A549 (cell line): ENCODE results near the gene TSPEAR. TPM values are rescaled to one million over a fixed set of nuclear protein-coding genes. Genes with fewer than 3 reads are reported as not detected.

Source experiments
- ATAC-seq, 2 experiments: fragments of 200-7000 bp in 1 of 2; fragments of >200 bp in 1 of 2; cut with Nextera tagmentation in 1 of 2; cut with Tn5 transposase in 1 of 2; 3 replicates each; pipeline versions ENCODE4 v1.8.0 to v1.9.1; 2018 to 2020; ENCODE audit warnings: mild to moderate bottlenecking in 1 of 2, moderate library complexity in 1 of 2
- CTCF ChIA-PET: fragments of 300-600 bp; sonication (Branson Sonifier 250); formaldehyde crosslinking; extraction: SDS; loops from one replicate; lab custom pipeline; 2021; ENCODE audit warnings: antibody characterized with exemption, inconsistent platforms; lab: Yijun Ruan, JAX
- POLR2A ChIA-PET: fragments of 350-600 bp; formaldehyde crosslinking; extraction: SDS; loops from one replicate; lab custom pipeline; 2021; ENCODE audit warnings: antibody characterized with exemption, inconsistent platforms; lab: Yijun Ruan, JAX
- DNase-seq, 2 experiments: peaks; one replicate each; pipeline versions ENCODE4 v3.0.0 to v3.0.0-alpha.2; 2011 to 2016; ENCODE audit warnings: low read depth in 1 of 2, low spot score in 1 of 2
- FAIRE-seq: peaks from 2 replicates; lab custom pipeline; 2011; peaks lifted over from hg19 to GRCh38; lab: Jason Lieb, UNC
- H3K27ac ChIP-seq, 2 experiments: fragments of >200 bp; sonication (Bioruptor Twin); formaldehyde crosslinking; 3 replicates each; pipeline ENCODE4 v1.5.1; 2016 to 2017
- H3K4me1 ChIP-seq: fragments of >200 bp; sonication (Bioruptor Twin); formaldehyde crosslinking; 3 replicates; pipeline ENCODE4 v1.6.1; 2016
- H3K4me2 ChIP-seq: fragments of >200 bp; sonication (Bioruptor Twin); formaldehyde crosslinking; 3 replicates; pipeline ENCODE4 v1.6.1; 2016
- H3K4me3 ChIP-seq: fragments of >200 bp; sonication (Bioruptor Twin); formaldehyde crosslinking; 3 replicates; pipeline ENCODE4 v1.5.1; 2016
- H3K9me3 ChIP-seq: fragments of >200 bp; sonication (Bioruptor Twin); formaldehyde crosslinking; 3 replicates; pipeline ENCODE4 v1.6.1; 2016
- BHLHE40 ChIP-seq: IDR thresholded peaks from 2 replicates; pipeline ENCODE4 v1.6.1; 2012; ENCODE audit warnings: low read depth, low read length, inconsistent platforms
- CBX2 ChIP-seq: fragments of 200-600 bp; sonication (generic); IDR thresholded peaks from 2 replicates; pipeline ENCODE4 v1.6.1; 2016; ENCODE audit warnings: low read depth, mild to moderate bottlenecking, borderline replicate concordance
- CEBPB ChIP-seq, 2 experiments: fragments of >200 bp in 1 of 2; sonication (Bioruptor Twin) in 1 of 2; formaldehyde crosslinking in 1 of 2; IDR thresholded peaks; 2 replicates each; pipeline ENCODE4 v1.6.1; 2012 to 2016
- EHF ChIP-seq: fragments of 250-450 bp; sonication (Bioruptor Pico); IDR thresholded peaks from 2 replicates; pipeline ENCODE4 v1.5.0; 2020; ENCODE audit warnings: mild to moderate bottlenecking
- ESRRA ChIP-seq: fragments of 150-350 bp; IDR thresholded peaks from 2 replicates; pipeline ENCODE4 v1.6.1; 2014; ENCODE audit warnings: mild to moderate bottlenecking, low read length, borderline replicate concordance
- FOXS1 ChIP-seq: fragments of 250-450 bp; sonication (Bioruptor Pico); IDR thresholded peaks from 2 replicates; pipeline ENCODE4 v1.5.0; 2020; ENCODE audit warnings: mild to moderate bottlenecking, moderate library complexity
- GATA3 ChIP-seq: IDR thresholded peaks from 2 replicates; pipeline ENCODE4 v1.6.1; 2012; ENCODE audit warnings: borderline replicate concordance
- HOXA7 ChIP-seq: fragments of 250-450 bp; sonication (Bioruptor Pico); IDR thresholded peaks from 2 replicates; pipeline ENCODE4 v1.5.0; 2020; ENCODE audit warnings: mild to moderate bottlenecking, moderate library complexity
- HOXB5 ChIP-seq: fragments of 250-450 bp; sonication (Bioruptor Pico); IDR thresholded peaks from 2 replicates; pipeline ENCODE4 v1.5.0; 2020; ENCODE audit warnings: mild to moderate bottlenecking, moderate library complexity
- JUN ChIP-seq, 2 experiments: fragments of >200 bp; sonication (Bioruptor Twin); formaldehyde crosslinking; IDR thresholded peaks; 2 replicates in 1 of 2; 3 replicates in 1 of 2; pipeline ENCODE4 v1.6.1; 2016 to 2017
- JUNB ChIP-seq: fragments of >200 bp; sonication (Bioruptor Twin); formaldehyde crosslinking; IDR thresholded peaks from 2 replicates; pipeline ENCODE4 v1.6.1; 2016
- KDM1A ChIP-seq: fragments of 200-600 bp; sonication (generic); IDR thresholded peaks from 2 replicates; pipeline ENCODE4 v1.6.1; 2016; ENCODE audit warnings: low read depth, mild to moderate bottlenecking
- KDM5A ChIP-seq: fragments of 200-600 bp; sonication (generic); IDR thresholded peaks from 2 replicates; pipeline ENCODE4 v1.6.1; 2016; ENCODE audit warnings: antibody characterized with exemption, mild to moderate bottlenecking
- MAFK ChIP-seq: fragments of 450-650 bp; IDR thresholded peaks from 2 replicates; pipeline ENCODE4 v1.6.1; 2014; ENCODE audit not compliant: partially characterized antibody
- MAZ ChIP-seq: fragments of 150-350 bp; IDR thresholded peaks from 2 replicates; pipeline ENCODE4 v1.6.1; 2014; ENCODE audit warnings: antibody characterized with exemption, low read depth, low read length, borderline replicate concordance
- POLR2AphosphoS2 ChIP-seq: conservative IDR thresholded peaks from 2 replicates; pipeline ENCODE4 v1.6.1; 2012; ENCODE audit warnings: low read length, improper control_type of control experiment, inconsistent platforms
- RFX5 ChIP-seq: fragments of 450-650 bp; IDR thresholded peaks from 2 replicates; pipeline ENCODE4 v1.7.1; 2014; ENCODE audit warnings: antibody characterized with exemption, mild to moderate bottlenecking, moderate library complexity
- RNF2 ChIP-seq: fragments of 200-600 bp; sonication (generic); IDR thresholded peaks from 2 replicates; pipeline ENCODE4 v1.6.1; 2016; ENCODE audit warnings: low read depth, mild to moderate bottlenecking, antibody characterized with exemption, moderate library complexity, borderline replicate concordance
- SMC3 ChIP-seq: fragments of >200 bp; sonication (Bioruptor Twin); formaldehyde crosslinking; IDR thresholded peaks from 3 replicates; pipeline ENCODE4 v1.6.1; 2018; ENCODE audit warnings: inconsistent platforms
- SREBF2 ChIP-seq: fragments of 450-650 bp; IDR thresholded peaks from 2 replicates; pipeline ENCODE4 v1.6.1; 2014; ENCODE audit warnings: mild to moderate bottlenecking, moderate library complexity
- ZFP36 ChIP-seq: fragments of 450-650 bp; IDR thresholded peaks from 2 replicates; pipeline ENCODE4 v1.6.1; 2014; ENCODE audit warnings: borderline replicate concordance; ENCODE audit not compliant: partially characterized antibody
- ZNF302 ChIP-seq: fragments of 250-450 bp; sonication (Bioruptor Pico); IDR thresholded peaks from 2 replicates; pipeline ENCODE4 v1.9.0; 2021; ENCODE audit warnings: inconsistent platforms, mild to moderate bottlenecking, moderate library complexity
- ZSCAN20 ChIP-seq: fragments of 250-450 bp; sonication (Bioruptor Pico); IDR thresholded peaks from 2 replicates; pipeline ENCODE4 v1.8.0; 2022; ENCODE audit warnings: mild to moderate bottlenecking, moderate library complexity
- WGBS: methylation state at CpG from one replicate; pipeline ENCODE4 v1.1.6; 2017; ENCODE audit errors: missing lambda C conversion rate; 5-methylcytosine and 5-hydroxymethylcytosine counted together
- polyA plus RNA-seq, 4 experiments: library from polyadenylated mRNA; depleted of rRNA in 3 of 4; stranded (reverse); fragments of >200 nt; fragmentation: RNase III in 1 of 4; extraction: RNeasy Plus Mini Kit Qiagen cat#74134 plus additional on column Dnase treatment in 1 of 4; gene quantifications; 2 replicates in 3 of 4; 3 replicates in 1 of 4; pipeline ENCODE4 v1.2.3, GENCODE V29; 2011 to 2017
- TF ChIP-seq, protein P1 (sequence below): fragments of 200-600 bp; sonication (generic); IDR thresholded peaks from 2 replicates; pipeline ENCODE4 v1.6.1; 2016; ENCODE audit warnings: antibody characterized with exemption, mild to moderate bottlenecking, moderate library complexity
- TF ChIP-seq, protein P2 (sequence below): IDR thresholded peaks from 2 replicates; pipeline ENCODE4 v1.6.1; 2012
- TF ChIP-seq, protein P3 (sequence below): IDR thresholded peaks from 2 replicates; pipeline ENCODE4 v1.6.1; 2012
- TF ChIP-seq, protein P4 (sequence below): fragments of 250-450 bp; sonication (Bioruptor Pico); IDR thresholded peaks from 2 replicates; pipeline ENCODE4 v1.5.0; 2021; ENCODE audit warnings: mild to moderate bottlenecking, moderate library complexity, borderline replicate concordance
- TF ChIP-seq, protein P5 (sequence below): fragments of >200 bp; sonication (Bioruptor Twin); formaldehyde crosslinking; IDR thresholded peaks from 2 replicates; pipeline ENCODE4 v1.6.1; 2016

Gene TSPEAR
- polyA plus RNA-seq, 2 of the 4 experiments (the other 2 are of a cell fraction), result not detected

DNA sequence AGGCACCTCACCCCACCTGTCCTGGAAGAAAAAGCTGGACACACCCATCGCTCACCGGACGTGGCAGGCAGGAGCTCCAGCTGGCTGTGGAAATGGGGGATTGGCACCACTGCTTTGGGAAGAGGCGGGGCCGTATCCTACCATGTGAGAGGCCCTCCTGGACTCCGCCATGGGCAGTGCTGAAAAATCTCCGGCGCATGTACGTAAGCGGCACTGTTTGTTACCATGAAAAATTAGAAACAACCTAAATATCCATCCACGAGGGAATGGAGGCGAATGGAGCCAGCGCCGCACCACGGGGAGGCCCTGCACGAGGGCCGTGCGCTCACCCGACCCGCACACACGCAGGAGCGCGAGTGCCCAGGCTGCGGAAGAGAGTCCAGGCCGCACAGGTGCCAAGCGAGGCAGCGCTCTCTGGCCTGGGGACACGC is 96.4 kb downstream of the TSPEAR start:
- Histone ChIP-seq H3K4me2 (no peak overlapping the region), H3K4me1 (no peaks in the 10 kb centered on the region), H3K9me3 (peaks cover 5% of the 10 kb centered on the region; the same call in 1 of the 3 replicates), H3K27ac (no peak overlapping the region), H3K4me3 (no peak overlapping the region)
- TF ChIP-seq HOXA7 (CRISPR knock-in tag) (no peak), MAZ (no peak), ZSCAN20 (CRISPR knock-in tag) (no peak), CBX2 (no peak), KDM1A (no peak), RNF2 (no peak), HOXB5 (CRISPR knock-in tag) (no peak), KDM5A (no peak), CEBPB (IDR thresholded peaks at IDR 0.05) (no peak), JUN (IDR thresholded peaks at IDR 0.05) (no peak), RFX5 (no peak), EHF (CRISPR knock-in tag) (no peak)
- TF ChIP-seq, protein P1, sequence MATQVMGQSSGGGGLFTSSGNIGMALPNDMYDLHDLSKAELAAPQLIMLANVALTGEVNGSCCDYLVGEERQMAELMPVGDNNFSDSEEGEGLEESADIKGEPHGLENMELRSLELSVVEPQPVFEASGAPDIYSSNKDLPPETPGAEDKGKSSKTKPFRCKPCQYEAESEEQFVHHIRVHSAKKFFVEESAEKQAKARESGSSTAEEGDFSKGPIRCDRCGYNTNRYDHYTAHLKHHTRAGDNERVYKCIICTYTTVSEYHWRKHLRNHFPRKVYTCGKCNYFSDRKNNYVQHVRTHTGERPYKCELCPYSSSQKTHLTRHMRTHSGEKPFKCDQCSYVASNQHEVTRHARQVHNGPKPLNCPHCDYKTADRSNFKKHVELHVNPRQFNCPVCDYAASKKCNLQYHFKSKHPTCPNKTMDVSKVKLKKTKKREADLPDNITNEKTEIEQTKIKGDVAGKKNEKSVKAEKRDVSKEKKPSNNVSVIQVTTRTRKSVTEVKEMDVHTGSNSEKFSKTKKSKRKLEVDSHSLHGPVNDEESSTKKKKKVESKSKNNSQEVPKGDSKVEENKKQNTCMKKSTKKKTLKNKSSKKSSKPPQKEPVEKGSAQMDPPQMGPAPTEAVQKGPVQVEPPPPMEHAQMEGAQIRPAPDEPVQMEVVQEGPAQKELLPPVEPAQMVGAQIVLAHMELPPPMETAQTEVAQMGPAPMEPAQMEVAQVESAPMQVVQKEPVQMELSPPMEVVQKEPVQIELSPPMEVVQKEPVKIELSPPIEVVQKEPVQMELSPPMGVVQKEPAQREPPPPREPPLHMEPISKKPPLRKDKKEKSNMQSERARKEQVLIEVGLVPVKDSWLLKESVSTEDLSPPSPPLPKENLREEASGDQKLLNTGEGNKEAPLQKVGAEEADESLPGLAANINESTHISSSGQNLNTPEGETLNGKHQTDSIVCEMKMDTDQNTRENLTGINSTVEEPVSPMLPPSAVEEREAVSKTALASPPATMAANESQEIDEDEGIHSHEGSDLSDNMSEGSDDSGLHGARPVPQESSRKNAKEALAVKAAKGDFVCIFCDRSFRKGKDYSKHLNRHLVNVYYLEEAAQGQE, result no peak
- TF ChIP-seq, protein P2, sequence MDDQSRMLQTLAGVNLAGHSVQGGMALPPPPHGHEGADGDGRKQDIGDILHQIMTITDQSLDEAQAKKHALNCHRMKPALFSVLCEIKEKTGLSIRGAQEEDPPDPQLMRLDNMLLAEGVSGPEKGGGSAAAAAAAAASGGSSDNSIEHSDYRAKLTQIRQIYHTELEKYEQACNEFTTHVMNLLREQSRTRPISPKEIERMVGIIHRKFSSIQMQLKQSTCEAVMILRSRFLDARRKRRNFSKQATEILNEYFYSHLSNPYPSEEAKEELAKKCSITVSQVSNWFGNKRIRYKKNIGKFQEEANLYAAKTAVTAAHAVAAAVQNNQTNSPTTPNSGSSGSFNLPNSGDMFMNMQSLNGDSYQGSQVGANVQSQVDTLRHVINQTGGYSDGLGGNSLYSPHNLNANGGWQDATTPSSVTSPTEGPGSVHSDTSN, result no peak
- ChIA-PET POLR2A (no interaction called here), CTCF (interaction anchor here (0.6 kb wide), 2 partner anchors 24 to 62 kb away, joined by 3 to 5 read pairs; no protein-coding TSS in a partner anchor)
- DNase-seq (no peak), ATAC-seq (no peak), FAIRE-seq (no peak)
- WGBS, result 68% methylated on average over 23 of the region's 28 CpGs

DNA sequence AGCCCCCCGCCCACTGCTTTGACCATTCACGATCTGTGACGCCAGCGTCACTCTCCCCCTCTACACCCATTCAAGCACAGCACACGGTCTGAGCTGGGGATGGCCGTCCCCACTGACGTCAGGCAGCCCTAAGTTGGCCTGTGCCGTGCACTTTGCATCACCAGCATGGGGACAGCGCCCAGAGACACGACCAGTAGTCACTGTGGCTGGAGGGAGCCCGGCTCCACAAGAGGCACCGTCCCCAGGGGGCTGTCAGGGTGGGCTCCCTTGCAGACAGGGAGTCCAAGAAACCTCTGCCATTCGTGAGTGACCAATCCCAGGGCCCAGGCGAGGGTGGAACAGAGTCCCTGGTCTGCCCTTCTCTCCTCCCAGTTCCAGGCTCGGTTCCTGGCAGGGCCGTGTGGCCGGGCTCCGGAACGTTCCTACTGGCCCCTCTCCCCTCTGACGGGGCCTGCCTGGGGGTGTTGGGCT is 97.2 kb downstream of the TSPEAR start:
- ATAC-seq, result no peak; a peak in 1 of 6 replicates
- peaks cover 5% of the 10 kb centered on the region; the same call in 1 of the 3 replicates for H3K9me3 ChIP-seq
- no peak for FAIRE-seq
- no peak for DNase-seq
- no peaks in the 10 kb centered on the region for H3K4me1 ChIP-seq
- WGBS, result 36% methylated on average over 5 of the region's 20 CpGs
- CTCF ChIA-PET, result no interaction called here
- H3K4me2 ChIP-seq, result no peak overlapping the region
- POLR2A ChIA-PET, result no interaction called here
- TF ChIP-seq MAZ, result no peak
- no peak for TF ChIP-seq ZFP36
- TF ChIP-seq HOXA7 (CRISPR knock-in tag), result no peak
- TF ChIP-seq SREBF2, result no peak
- no peak for TF ChIP-seq JUNB
- TF ChIP-seq ESRRA, result no peak
- no peak for TF ChIP-seq MAFK
- TF ChIP-seq, protein P3, sequence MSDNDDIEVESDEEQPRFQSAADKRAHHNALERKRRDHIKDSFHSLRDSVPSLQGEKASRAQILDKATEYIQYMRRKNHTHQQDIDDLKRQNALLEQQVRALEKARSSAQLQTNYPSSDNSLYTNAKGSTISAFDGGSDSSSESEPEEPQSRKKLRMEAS, result no peak
- no peak for TF ChIP-seq CEBPB (IDR thresholded peaks at IDR 0.05)
- no peak for TF ChIP-seq KDM1A
- no peak for TF ChIP-seq SMC3
- no peak for TF ChIP-seq BHLHE40
- TF ChIP-seq FOXS1 (CRISPR knock-in tag), result no peak
- no peak for TF ChIP-seq ZNF302 (CRISPR knock-in tag)
- no peak for TF ChIP-seq GATA3
- TF ChIP-seq, protein P4, sequence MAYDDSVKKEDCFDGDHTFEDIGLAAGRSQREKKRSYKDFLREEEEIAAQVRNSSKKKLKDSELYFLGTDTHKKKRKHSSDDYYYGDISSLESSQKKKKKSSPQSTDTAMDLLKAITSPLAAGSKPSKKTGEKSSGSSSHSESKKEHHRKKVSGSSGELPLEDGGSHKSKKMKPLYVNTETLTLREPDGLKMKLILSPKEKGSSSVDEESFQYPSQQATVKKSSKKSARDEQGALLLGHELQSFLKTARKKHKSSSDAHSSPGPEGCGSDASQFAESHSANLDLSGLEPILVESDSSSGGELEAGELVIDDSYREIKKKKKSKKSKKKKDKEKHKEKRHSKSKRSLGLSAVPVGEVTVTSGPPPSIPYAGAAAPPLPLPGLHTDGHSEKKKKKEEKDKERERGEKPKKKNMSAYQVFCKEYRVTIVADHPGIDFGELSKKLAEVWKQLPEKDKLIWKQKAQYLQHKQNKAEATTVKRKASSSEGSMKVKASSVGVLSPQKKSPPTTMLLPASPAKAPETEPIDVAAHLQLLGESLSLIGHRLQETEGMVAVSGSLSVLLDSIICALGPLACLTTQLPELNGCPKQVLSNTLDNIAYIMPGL (CRISPR knock-in tag), result no peak
- no peak for TF ChIP-seq EHF (CRISPR knock-in tag)
- TF ChIP-seq, protein P5, sequence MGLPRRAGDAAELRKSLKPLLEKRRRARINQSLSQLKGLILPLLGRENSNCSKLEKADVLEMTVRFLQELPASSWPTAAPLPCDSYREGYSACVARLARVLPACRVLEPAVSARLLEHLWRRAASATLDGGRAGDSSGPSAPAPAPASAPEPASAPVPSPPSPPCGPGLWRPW, result no peak
- TF ChIP-seq POLR2AphosphoS2, result no peak
- TF ChIP-seq, all 56 proteins: peak for 0
- no peak overlapping the region for H3K4me3 ChIP-seq
- no peak overlapping the region for H3K27ac ChIP-seq
